H1 (cell line): ENCODE measurements around the gene CPD. TPM values are rescaled to one million over a fixed set of nuclear protein-coding genes. Genes with fewer than 3 reads are reported as not detected.

ENCODE experiments used
- RAD21 ChIP-seq, 2 experiments: IDR thresholded peaks in 1 of 2; conservative IDR thresholded peaks in 1 of 2; 2 replicates each; pipeline ENCODE4 v1.6.1; 2011; ENCODE audit warnings: low read depth in 2 of 2, low read length in 2 of 2, improper control_type of control experiment in 1 of 2, inconsistent platforms in 1 of 2, mild to moderate bottlenecking in 1 of 2, moderate library complexity in 1 of 2
- polyA plus RNA-seq, 7 experiments: library from polyadenylated mRNA; depleted of rRNA in 3 of 7; stranded (reverse) in 5 of 7; unstranded in 2 of 7; fragments of >200 nt in 5 of 7; fragments of 200-250 nt in 2 of 7; gene quantifications; 1 replicate in 5 of 7; 2 replicates in 1 of 7; 4 replicates in 1 of 7; pipeline versions ENCODE4 v1.2.1 to v1.2.3, GENCODE V29; 2011 to 2013; ENCODE audit warnings: missing spikeins in 2 of 7, mixed read lengths in 2 of 7
- total RNA-seq: library from RNA; stranded (reverse); fragmentation: NEBNext Ultra II Directional; extraction: Animal tissue kit (Norgen Biotek cat#: 25700); gene quantifications from 2 replicates; pipeline ENCODE4 v1.2.1, GENCODE V29; 2021

Gene CPD
- total and polyA plus RNA-seq, 2 of the 8 experiments (the other 6 are each of a cell fraction or from before 2014, with no cell fraction given) = 8.6 to 46.2 TPM

DNA sequence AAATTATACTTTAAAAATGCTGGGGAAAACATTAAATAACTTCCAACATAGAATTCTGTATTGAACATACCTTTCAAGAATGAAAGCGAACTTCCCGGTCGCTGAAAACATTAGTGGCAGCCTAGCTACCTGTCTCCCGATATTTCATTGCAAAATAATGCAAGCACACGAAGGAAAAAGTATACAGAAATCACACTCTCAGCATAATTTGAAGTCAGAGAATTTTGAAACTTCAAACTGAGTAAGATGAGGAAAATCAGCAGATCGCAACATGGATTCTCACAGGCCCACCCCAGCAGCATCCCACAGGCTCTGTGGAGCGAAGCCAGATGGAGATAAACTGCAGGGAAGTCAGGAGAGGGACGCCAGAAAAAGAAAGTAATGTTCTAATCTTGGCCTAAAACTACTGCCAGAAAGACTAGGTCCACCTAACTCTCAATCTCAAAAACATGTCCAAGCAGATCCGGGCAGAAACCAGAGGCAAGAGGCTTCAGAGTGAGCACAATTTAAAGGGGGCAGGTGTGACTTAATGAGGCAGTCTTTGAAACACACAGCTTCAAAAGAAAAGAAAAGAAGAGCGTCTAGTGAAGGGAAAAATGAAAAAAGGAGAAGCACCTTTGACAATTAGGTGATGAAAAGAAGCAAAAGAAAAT lies 93.6 kb downstream of the CPD start (continued):
- no peak for TF ChIP-seq RAD21 (IDR thresholded peaks at IDR 0.05 in 1 of 2, conservative IDR thresholded peaks at IDR 0.05 in 1 of 2; ENCODE audit: low read depth in 2 of 2, low read length in 2 of 2)
